Fibroblast of the conjunctiva (primary cell): ENCODE data around the gene MYADM.
"Not testable (repeated sequence)": the region's sequence is repeated elsewhere in the genome, so short reads cannot be mapped to it uniquely, and the experiment has no call there.

ENCODE experiments used
- DNase-seq: peaks from one replicate; pipeline ENCODE4 v3.0.0-alpha.2; 2010; ENCODE audit warnings: low read depth

MYADM gene

DNA sequence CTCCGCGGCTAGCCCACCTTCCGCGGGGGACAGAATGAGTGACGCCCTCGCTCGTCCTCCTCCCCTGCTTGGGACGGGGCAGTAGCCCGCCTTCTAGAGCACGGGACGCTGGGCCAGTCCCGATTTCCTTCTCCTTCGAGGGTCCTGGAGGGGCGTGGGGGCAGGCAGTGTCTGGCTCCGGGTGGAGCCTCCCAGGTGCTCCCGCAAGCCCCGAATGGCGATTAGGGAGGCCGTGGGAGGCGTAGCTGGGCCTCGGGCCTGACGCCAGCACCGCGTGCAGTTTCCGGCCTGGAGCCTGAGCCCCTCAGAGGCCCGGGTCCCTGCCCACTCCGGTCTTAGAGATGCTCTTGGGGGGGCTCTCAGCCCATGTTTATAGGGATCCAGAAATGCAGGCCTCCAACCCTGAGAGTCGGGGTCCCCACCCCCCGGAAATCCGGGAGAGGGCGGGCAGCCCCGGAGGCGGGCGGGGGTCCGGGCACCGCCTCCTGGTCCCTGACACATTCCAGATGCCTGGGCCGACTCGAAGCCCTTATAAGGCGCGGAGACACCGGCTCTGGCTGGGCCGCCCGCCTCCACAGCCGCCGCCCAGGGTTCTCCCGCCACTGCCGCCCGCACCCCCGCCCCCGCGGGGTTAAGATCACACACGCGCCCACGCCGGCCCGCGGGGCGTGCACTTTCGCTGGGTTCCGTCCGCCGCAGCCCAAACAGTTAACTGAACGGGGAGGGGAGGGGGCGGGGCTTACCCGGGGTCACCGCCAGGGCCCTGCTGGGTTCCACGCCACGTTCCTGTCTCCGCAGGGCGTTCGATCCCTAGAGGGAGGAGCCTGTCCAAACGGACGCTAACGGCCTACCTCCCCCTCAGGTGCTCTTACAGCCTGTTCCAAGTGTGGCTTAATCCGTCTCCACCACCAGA lies 1.5 kb downstream of the MYADM start:
- DNase-seq = peak; percentile 73

DNA sequence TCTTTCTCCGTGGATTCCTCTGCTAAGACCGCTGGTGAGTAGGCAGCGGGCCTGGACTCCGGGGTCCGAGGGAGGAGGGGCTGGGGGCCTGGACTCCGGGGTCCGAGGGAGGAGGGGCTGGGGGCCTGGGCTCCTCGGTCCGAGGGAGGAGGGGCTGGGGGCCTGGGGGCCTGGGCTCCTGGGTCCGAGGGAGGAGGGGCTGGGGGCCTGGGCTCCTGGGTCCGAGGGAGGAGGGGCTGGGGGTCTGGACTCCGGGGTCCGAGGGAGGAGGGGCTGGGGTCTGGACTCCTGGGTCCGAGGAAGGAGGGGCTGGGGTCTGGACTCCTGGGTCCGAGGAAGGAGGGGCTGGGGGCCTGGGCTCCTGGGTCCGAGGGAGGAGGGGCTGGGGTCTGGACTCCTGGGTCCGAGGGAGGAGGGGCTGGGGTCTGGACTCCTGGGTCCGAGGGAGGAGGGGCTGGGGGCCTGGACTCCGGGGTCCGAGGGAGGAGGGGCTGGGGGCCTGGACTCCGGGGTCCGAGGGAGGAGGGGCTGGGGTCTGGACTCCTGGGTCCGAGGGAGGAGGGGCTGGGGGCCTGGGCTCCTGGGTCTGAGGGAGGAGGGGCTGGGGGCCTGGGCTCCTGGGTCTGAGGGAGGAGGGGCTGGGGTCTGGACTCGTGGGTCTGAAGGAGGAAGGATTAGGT lies 2.3 kb downstream of the MYADM start:
- DNase-seq = not testable (repeated sequence)

DNA sequence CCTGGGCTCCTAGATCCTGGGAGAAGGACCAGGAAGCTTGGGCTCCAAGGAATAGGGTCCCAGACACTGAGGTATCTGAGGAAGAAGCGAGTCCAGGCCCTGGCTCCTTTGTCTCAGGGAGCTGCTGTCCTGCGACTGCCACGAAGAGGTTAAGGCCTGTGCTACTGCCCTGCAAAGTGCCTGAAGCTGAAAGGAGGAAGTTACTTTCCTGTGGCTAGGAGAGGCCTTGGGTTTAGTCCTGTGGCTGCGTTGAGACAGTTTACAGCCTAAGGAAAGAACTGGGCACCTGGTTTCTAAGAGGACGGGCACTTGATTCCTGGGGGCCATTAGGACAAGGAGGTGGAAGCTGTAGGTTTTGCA lies 2.8 kb downstream of the MYADM start:
- no peak for DNase-seq

DNA sequence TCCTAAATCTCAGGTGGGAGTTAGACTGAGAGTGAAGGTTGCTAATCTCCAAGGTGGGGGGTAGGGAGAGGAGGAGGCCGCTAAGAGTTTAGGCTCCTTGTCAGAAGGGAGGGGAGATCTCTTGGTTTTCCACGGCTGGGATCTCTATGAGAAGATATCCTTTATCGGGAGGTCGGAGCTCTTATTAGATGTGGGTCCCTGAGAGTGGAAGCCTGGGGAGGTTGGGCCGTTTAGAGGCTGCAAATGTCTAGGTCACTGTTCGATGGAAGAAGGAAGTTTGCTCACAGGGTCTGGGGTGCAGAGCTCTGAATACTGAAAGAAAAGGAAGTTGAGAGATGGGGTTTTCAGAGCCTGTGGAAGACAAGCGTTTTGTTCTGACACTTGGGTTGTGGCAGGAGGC lies 3.8 kb downstream of the MYADM start:
- DNase-seq = no peak

- no peak for DNase-seq
These were observed 5.1 kb downstream of the MYADM start for GRCh38 chr19:53872762-53873161.

GRCh38 chr19:53873773-53874605 lies 6.3 kb downstream of the MYADM start:
- DNase-seq = no peak

- DNase-seq = no peak
These were observed 6.9 kb downstream of the MYADM start for GRCh38 chr19:53874606-53874990.

DNA sequence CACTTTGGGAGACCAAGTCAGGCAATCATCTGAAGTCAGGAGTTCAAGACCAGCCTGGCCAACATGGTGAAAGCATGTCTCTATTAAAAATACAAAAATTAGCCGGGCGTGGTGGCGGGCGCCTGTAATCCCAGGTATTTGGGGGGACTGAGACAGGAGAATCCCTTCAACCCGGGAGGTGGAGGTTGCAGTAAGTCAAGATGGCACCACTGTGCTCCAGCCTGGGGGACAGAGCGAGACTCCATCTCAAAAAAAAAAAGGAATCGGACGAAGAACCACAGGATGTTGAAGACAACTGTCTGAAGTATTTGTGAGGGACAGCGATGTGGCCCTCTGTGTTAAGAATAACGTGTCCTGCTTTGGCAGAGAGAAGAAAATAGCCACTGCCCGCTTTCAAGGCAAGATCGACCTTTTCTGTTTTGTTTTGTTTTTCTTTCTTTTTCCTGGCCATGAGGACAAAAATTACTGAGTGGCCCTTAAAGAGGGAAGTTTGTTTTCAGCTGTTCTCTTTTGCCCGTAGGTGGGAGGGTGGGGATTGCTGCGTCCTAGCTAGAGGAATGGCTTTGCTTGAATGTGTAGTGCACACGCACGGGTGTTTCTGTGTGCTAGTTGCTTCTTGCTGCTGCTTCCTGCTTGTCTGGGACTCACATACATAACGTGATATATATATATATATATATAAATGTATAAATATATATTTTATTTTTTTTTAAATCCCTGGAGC lies 8.1 kb downstream of the MYADM start:
- no peak for DNase-seq

- DNase-seq = no peak
These were observed 9.1 kb downstream of the MYADM start for GRCh38 chr19:53876651-53877224.

DNA sequence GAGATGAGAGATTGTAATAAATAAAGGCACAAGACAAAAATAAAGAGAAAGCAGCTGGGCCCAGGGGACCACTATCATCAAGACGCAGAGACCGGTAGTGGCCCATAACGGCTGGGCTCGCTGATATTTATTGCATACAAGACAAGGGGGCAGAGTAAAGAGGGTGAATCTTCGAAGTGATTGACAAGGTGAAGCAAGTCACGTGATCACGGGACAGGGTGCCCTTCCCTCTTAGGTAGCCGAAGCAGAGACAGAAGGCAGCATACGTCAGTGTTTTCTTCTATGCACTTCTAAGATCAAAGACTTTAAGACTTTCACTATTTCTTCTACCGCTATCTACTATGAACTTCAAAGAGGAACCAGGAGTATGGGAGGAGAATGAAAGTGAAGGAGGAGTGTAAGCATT lies 9.7 kb downstream of the MYADM start:
- DNase-seq = no peak

DNA sequence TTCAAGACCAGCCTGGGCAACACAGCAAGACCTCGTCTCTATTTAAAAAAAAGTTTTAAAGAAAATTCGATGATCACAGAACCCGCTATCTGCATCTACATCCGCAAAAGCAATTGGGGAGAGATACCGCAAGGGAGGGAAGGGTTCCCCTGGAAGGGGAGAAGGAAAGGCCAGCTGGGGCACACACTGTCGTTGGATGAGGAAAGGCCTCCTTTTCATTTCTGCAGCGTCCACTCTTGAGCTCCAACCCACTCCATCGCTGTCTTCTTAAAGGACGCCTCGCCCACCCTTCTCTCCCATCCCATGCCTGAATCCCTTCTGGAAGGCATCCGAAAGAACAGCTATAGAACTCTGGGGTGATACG lies 11.1 kb downstream of the MYADM start:
- no peak for DNase-seq

DNA sequence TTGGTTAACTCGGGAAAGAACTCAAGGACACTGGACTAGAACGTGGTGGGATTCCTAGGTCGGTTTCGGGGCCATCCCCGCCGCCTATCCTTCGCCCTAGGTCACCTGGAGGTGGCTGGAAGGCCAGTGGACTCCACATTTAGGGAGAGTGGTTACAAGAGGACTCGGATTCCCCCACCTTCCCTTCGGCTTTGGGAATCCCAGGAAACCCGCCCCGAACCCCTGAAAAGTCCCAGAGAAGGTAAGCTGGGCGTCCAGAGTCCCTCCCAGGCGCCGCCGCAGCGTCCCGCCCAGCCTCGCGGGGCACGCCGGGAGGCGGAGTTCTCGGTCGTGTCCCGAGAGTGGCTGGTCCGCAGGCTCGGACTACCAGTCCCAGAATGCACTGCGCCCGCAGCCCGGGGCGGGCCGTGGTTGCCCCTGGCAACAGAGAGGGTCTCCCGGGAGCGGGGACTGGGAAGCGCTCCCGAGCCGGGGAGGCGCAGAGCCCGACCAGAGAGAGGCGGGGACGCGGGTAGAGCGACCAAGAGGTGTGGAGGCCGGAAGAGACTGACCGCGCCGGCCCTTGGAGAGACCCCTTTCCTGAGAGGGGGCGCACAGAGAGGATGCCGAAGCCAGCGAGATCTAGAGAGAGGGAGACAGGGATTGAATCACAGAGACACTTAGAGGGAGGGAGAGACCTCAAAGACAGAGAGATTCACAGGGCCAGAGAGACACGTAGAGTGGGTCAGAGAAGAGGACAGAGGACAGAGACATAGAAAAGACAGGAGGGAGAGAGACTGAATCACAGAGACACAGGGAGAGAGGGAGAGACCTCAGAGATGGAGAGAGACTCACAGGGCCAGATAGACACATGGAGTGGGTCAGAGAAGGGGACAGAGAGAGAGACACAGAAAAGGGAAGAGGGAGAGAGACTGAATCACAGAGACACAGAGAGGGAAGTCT lies 11.7 kb downstream of the MYADM start:
- DNase-seq = peak; percentile 89

DNA sequence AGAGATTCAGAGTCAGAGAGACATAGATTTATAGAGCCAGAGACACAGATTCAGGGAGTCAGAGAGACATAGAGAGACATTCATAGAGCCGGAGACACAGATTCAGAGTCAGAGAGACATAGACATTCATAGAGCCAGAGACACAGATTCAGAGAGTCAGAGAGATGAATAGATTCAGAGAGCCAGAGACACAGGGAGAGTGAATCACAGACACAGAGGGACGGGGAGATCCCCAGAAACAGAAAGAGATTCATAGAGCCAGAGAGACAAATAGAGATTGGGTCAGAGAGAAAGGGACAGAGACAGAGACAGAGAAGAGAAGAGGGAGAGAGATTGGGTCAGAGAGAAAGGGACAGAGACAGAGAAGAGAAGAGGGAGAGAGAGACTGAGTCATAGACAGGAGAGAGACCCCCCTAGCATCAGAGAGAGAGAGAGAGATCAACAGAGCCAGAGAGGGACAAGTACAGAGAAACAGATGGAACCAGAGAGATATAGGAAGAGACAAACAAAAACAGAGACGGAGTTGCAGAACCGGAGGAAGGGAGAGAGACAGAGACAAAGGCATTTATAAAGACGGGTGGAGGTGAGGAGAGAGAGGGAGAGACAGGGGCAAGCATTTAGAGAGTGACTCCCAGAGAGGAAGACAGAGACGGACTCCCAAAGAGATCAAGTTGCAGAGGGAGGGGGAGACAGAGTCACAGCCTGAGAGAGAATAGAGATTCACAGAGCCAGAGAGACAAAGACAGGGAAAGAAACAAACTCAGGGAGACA lies 13.2 kb downstream of the MYADM start:
- DNase-seq = no peak

GRCh38 chr19:53881482-53882390 lies 14.1 kb downstream of the MYADM start, which contains the start of gene PRKCG:
Gene PRKCG (plus strand): TSS chr19:53882197. CDS start chr19:53882495, 298 bp downstream.
- no peak for DNase-seq

DNA sequence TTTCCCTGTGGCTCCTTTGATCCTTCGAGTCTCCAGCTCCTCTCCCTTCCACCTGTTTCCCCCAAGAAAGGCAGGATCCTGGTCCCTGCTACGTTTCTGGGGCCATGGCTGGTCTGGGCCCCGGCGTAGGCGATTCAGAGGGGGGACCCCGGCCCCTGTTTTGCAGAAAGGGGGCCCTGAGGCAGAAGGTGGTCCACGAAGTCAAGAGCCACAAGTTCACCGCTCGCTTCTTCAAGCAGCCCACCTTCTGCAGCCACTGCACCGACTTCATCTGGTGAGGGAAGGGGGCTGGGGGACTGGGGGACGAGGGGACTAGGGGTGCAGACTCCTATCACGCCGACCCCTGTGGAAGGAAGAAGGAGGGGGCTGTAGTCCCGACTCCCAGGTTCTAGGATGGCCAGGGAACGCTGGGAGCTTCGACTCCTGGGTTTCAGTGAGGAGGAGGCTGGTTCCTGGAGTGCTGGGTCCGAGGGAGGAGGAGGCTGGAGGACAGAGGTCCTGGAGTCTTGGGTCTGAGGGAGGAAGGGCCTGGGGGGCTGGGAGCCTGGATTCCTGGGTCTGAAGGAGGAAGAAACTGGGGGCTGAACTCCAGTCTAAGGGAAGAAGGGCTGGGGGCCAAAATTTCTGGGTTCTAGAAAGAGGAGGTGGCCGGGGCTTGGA lies 14.8 kb downstream of the MYADM start:
- no peak for DNase-seq

DNA sequence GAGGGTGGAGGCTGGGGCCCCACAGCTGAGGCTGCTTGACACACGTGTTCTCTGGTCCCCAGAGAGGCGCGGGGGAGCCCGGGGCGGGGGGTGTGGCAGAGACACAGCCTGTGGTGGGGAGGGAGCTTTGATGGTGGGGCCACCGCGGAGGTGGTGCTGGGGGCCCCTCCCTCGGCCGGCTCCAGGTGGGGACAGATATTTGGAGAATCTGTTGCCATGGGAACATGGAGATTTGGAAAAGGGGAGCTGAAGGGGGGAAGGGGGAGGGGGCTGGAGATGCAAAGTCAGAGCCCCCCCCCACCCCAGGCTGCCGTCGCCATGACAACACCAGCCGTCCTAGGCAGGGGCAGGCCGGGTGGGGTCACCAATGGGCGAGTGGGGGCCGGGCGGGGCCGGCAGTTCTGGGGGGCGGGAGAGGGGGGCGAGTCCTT lies 15.6 kb downstream of the MYADM start:
- no peak for DNase-seq

- no peak for DNase-seq
These were observed 16.1 kb downstream of the MYADM start for GRCh38 chr19:53883741-53884140.

DNA sequence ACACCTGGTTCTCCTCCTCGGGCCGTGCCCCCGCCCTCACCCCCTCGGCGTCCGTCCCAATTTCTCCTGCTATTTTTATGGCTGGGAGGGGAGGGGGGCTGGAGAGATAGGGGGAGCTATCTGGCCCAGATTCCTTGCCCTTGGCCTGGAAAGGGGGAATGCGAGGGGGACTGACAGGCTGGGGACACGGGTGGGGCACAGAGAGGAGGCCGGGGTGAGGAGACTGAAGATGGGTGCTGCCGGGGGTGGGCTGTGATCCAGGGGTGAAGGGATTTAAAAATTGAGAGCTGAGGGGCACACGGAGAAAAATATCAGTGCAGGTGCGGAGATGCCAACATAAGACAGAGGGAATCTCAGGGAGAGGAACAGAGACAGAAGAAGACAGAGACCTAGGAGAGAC lies 16.6 kb downstream of the MYADM start:
- DNase-seq = no peak
